ENCODE measurements around the gene TEDC2. TPM values are rescaled to one million over a fixed set of nuclear protein-coding genes. Genes with fewer than 3 reads are reported as not detected.
A peak's percentile ranks its signal among the peaks of the same experiment; 100 is the strongest.

The TEDC2 gene
- total RNA-seq, 4 donors from 2014 or later: 0.64 to 1.9 (median 1.8) TPM

DNA sequence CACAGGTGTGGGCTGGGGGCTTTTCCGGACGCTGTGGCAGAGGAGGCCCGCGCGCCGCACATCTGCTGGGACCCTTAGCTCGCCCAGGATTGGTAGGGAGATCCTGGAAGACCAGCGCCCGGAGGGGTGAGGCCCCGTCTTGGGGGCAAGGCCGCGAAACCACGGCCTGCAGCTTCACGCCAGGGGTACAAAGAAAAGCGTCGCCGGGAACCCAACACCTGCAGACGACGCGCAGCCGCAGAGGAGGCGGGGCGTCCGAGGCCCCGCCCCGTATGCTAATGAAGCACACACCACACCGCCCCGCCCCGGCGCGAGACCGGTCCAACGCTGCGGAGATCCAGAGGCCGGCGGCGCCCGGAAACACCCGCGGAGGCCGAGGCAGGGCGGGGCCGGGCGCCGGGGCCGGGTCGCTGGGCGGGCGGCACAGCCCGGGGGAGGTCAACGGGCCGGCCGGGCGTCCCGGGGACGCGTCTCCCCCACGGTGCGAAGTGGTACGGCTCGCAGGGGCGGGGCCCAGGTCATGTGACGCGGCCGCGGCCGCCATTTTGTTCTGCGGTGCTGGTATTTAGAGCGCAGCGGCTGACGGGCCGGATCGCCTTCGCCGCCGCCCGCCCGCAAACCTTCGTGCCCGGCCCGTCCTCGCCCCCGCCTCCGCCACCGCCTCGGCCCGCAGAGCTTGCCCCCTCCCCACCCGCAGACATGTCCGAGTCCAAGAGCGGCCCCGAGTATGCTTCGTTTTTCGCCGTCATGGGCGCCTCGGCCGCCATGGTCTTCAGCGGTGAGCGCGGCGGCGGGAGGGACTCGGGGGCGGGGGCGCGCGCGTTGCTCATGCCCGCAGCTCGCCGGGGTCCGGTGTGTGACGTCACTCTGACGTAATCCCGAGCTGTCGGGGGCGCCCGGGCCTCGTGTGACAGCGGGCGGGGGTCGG, 53.8 kb downstream of the TEDC2 start, which contains the start of gene ATP6V0C:
ATP6V0C (plus strand) TSS at position 548 of the 928 bp plus-strand sequence; CDS start at position 700, 152 bp downstream.
- DNase-seq (ENCODE audit: low spot score in 2 of 2): peak; percentile 90 to 98
- H3K4me3 ChIP-seq (ENCODE audit: low read depth, poor library complexity, severe bottlenecking): peak within 1 kb of the TSS; percentile 95
- WGBS, 2 donors: 1 to 2% methylated on average over 22 to 79 of the region's 122 CpGs
- TF ChIP-seq, protein P1, sequence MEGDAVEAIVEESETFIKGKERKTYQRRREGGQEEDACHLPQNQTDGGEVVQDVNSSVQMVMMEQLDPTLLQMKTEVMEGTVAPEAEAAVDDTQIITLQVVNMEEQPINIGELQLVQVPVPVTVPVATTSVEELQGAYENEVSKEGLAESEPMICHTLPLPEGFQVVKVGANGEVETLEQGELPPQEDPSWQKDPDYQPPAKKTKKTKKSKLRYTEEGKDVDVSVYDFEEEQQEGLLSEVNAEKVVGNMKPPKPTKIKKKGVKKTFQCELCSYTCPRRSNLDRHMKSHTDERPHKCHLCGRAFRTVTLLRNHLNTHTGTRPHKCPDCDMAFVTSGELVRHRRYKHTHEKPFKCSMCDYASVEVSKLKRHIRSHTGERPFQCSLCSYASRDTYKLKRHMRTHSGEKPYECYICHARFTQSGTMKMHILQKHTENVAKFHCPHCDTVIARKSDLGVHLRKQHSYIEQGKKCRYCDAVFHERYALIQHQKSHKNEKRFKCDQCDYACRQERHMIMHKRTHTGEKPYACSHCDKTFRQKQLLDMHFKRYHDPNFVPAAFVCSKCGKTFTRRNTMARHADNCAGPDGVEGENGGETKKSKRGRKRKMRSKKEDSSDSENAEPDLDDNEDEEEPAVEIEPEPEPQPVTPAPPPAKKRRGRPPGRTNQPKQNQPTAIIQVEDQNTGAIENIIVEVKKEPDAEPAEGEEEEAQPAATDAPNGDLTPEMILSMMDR (IDR thresholded peaks at IDR 0.05): no peak
- peak in 1 of 2 donors; percentile 93 for TF ChIP-seq POLR2A (IDR thresholded peaks at IDR 0.05)
- intact Hi-C loops (cut with DNase I; ENCODE audit: low total_unique reads): no loop called here

Small RNAs within 50 kb of the gene (microRNA-seq; reads per million reads assigned to microRNA genes)
- gene MIR6767 (ENCODE audit: borderline number of aligned reads in 1 of 2, borderline replicate concordance in 2 of 2): 0 to 0.57 reads per million in 2 donors
- 0 reads per million in 2 donors for gene MIR6768 (ENCODE audit: borderline number of aligned reads in 1 of 2, borderline replicate concordance in 2 of 2)

Other genes starting within 250 kb of the TEDC2 start
- gene BRICD5, start 249.2 kb upstream of the TEDC2 start, total RNA-seq: 1 to 10 TPM; 2.3 to 6.2 (median 2.5) TPM
- gene PGP, start 245.3 kb upstream of the TEDC2 start, total RNA-seq: 10 to 100 TPM in 3 of 4 donors, 1 to 10 TPM in 1; 9.6 to 19.4 (median 12.8) TPM
- gene E4F1, start 236.5 kb upstream of the TEDC2 start, total RNA-seq: 10 to 100 TPM; 50.3 to 85.8 (median 57.4) TPM
- gene DNASE1L2, start 223.7 kb upstream of the TEDC2 start, total RNA-seq: 10 to 100 TPM; 39.8 to 93.3 (median 55.0) TPM
- gene ECI1, start 208.5 kb upstream of the TEDC2 start, total RNA-seq: 10 to 100 TPM; 37.1 to 69.9 (median 54.5) TPM
- gene RNPS1, start 192.0 kb upstream of the TEDC2 start, total RNA-seq: 100 to 1,000 TPM; 127 to 132 (median 128) TPM
- 10 to 100 TPM in 1 of 4 donors, 1 to 10 TPM in 3; 5.4 to 10.3 (median 9.5) TPM for gene ABCA3, start 119.4 kb upstream of the TEDC2 start, total RNA-seq
- gene CCNF, start 30.7 kb upstream of the TEDC2 start, total RNA-seq: 10 to 100 TPM in 3 of 4 donors, 1 to 10 TPM in 1; 5.6 to 17.7 (median 11.3) TPM
- gene NTN3, start 11.2 kb downstream of the TEDC2 start, total RNA-seq: under 1 TPM in 2 of 4 donors, not detected in 2; 0.45 to 0.95 TPM
- 10 to 100 TPM; 12.1 to 19.1 (median 15.3) TPM for gene TBC1D24, start 15.0 kb downstream of the TEDC2 start, total RNA-seq
- 100 to 1,000 TPM in 3 of 4 donors, 10 to 100 TPM in 1; 63.1 to 218 (median 126) TPM for gene ATP6V0C, start 53.8 kb downstream of the TEDC2 start, total RNA-seq
- 10 to 100 TPM; 32.9 to 50.3 (median 42.2) TPM for gene AMDHD2, start 60.3 kb downstream of the TEDC2 start, total RNA-seq
- gene CEMP1, start 71.3 kb downstream of the TEDC2 start, total RNA-seq: 1 to 10 TPM in 2 of 4 donors, under 1 TPM in 2; 0.17 to 5.9 (median 0.83) TPM
- 10 to 100 TPM; 35.3 to 40.4 (median 39.0) TPM for gene PDPK1, start 77.9 kb downstream of the TEDC2 start, total RNA-seq
- gene KCTD5, start 222.4 kb downstream of the TEDC2 start, total RNA-seq: 10 to 100 TPM; 34.9 to 61.9 (median 51.1) TPM